SK-MEL-5 (cell line): ENCODE results near the gene NRXN3. TPM values are rescaled to one million over a fixed set of nuclear protein-coding genes. Genes with fewer than 3 reads are reported as not detected.

Experiments
- DNase-seq: peaks from one replicate; pipeline ENCODE4 v3.0.0-alpha.2; 2016; ENCODE audit warnings: low read depth, low spot score
- in situ Hi-C: cut with HindIII; loops from 2 replicates; pipeline ENCODE4 v1.10.0; 2016; ENCODE audit warnings: low sequenced_read_pairs, high pct_unique_total_duplicates, low pct_unique_long_range_greater_than_20kb
- total RNA-seq: library from RNA; depleted of rRNA; stranded (reverse); fragments of >200 nt; shearing (Covaris generic); gene quantifications from 2 replicates; pipeline ENCODE4 v1.2.3, GENCODE V29; 2014

Gene NRXN3
- total RNA-seq, 1 experiment from 2014 or later = 0.03 TPM

DNA sequence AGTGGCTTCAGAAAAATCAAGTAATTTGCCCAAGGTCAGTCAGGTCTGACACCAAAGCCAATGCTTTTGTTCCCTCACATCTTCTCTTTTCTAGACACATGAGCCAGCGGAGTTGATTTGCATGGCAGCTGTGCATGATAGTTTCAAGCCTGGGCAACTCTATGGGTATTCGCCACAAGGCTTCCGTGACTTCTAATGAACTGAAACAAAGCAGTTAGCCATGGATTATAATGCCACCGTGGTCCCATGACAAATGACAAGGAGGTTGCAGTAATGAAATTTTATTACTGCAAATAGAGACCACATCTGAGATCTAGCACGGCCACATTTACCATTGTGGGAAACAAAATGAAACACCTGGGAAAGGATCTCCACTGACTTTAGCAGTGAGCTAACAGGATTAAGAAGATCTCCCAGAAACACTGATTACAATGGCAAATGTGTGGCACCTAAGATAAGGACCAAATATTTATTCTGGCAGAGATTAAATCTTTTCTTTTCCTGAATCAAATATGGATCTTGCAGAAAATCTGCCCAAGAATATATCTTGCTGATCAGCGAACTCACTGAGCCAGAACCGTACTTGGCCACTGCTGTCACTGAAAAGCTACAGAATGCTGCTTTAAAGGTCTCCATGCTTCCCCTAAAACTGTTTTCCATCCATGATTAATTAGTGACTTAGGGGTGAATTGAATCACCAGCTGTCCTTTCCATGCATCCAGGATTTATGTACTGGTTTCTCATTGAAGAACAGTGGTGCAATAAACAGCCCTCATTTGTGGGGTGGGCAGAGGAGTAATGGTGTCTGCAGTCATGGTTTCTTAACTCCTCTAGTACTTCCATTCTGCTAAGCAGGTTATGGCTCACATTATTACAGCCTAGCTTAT, 1490.1 kb downstream of the NRXN3 start:
- in situ Hi-C loops = no loop called here
- DNase-seq = no peak

DNA sequence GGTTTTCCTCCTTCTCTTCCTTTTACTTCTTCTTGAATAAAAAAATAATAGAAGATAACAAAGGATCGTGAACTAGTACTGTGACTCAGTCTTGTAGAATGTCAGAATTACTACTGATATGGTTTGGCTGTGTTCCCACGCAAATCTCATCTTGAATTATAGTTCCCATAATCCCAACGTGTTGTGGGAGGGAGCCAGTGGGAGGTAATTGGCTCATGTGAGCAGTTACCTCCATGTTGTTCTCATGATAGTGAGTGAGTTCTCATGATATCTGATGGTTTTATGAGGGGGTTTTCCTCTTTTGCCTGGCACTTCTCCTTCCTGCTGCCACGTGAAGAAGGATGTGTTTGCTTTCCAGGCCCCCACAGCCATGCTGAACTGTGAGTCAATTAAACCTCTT, 1491.6 kb downstream of the NRXN3 start:
- DNase-seq = no peak

DNA sequence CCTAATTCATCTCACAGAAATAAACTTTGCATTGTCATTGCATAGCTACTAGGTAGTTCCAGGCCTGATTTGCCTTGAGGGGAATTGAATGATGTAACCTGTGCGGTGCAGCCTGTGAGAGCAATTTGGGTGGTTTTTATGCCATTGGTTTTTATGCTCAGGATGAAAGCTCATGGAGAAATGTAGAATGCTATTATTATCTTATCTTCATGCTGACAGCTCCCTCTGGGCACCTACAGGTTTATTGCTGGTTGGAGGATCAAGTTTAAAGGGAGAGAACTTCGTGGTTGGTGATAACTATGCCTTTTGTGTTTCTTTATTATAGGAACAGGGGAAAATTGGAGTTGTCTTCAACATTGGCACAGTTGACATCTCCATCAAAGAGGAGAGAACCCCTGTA, 1493.3 kb downstream of the NRXN3 start:
- no peak for DNase-seq
- in situ Hi-C loops = no loop called here

More for the DNA sequence above, 1491.6 kb downstream of the NRXN3 start:
- in situ Hi-C loops = no loop called here

DNA sequence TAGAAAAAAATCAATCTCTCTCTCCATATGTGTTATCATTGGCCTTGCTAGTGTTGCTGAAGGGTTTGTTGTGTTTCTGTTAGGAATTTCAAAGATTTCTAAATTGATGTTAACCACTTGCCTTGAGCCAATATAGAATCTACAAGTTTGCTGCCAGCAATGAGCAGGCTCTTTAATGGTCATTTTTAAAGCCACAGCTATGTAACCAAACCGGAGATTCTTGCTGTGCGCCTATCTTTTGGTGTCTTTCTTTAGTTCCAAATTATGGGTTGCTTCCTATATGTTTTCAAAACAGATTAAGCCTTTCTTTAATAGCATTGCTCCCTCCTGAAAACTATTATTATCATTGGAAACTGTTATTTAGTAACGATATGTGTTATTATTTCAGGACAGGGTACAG, 1495.4 kb downstream of the NRXN3 start:
- no peak for DNase-seq
- in situ Hi-C loops = no loop called here

DNA sequence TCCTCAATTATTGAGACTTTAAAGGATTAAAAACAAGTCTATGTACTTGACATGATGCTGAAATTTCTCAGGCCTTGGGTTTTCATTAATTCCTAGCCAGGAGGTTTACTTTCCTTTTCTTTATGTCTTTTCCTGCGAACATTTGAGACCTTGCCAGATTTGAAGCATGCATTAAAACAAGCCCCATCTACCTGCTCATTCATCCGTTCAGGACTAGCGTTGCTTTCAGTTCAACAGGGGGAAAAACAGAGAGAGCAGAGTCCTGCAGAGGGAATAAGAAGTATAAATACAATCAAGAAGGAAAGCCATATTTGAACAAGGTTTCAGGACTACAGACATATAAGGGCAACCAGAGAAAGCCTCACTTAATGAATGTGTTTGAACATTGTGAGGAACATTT, 1498.8 kb downstream of the NRXN3 start:
- in situ Hi-C loops = no loop called here
- no peak for DNase-seq

DNA sequence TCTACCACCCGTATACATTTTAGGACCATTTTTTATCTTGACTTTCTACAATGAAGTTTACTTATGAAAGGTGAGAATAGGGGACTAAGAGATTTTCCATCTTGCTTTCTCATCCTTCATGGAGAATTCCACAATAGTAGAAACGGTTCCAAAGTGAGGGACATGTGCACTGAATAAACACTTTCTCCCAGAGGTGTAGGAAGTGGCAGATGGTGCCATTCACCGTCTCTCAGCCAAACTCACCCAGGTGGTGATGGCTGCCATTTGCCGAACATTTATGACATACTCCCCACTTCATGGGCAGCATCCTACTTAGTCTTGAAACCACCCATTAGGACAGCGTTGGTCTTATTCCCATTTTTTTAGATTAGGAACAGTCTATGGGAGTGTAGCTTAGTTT, 1500.6 kb downstream of the NRXN3 start:
- no peak for DNase-seq
- in situ Hi-C loops = no loop called here

DNA sequence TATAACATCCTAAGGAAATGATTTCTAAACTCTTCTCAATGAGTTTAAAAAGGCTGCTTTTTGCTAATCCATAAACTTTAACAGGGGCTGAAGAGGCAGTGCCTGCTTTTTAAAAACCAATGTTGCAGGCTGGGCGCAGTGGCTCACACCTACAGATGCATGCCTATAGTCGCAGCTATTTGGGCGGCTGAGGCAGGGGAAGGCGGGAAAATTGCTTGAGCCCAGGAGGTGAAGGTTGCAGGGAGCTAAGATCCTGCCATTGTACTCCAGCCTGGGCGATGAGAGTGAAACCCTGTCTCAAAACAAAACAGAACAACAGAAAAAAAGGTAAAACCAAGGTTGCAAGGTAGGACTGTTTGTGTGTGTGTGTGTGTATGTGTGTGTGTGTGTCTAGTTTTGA, 1509.9 kb downstream of the NRXN3 start:
- DNase-seq = no peak
- in situ Hi-C loops = no loop called here

DNA sequence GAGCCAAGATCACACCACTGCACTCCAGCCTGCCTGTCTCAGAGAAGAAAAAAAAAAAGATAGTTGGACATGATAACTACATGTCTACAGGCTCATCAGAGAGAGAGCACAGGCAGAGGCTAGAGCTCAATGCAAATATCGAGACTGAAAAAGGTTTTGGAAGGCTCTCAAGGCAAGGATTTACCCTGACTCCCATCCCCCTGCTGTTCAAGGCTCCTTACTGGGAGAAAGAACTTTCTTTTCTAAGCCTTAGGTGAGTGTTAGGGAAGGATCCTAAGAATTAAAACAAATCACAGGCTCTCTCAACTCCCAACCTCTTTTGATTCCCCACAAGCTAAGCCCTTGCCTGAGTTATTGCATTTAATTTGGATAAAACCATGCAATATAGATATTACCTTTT, 1516.0 kb downstream of the NRXN3 start:
- no peak for DNase-seq
- in situ Hi-C loops = no loop called here

DNA sequence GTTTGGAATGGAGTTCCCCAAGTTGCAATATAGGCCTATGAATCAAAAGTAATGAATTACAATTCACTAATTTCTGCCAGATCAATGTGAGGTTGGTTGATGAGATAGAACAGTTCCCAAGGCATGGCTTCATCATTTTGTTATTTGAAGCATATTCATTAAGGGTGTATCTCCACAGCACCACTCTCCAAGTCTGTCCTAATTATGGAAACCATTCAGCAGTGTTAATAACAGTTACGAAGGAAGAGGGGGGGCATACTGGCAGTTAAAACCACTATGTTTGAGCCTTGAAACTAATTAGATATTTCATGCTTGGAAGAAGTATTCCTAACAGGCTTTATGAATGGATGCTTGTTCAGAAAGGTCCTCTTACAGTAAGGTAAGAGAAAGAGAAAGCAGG, 1520.8 kb downstream of the NRXN3 start:
- in situ Hi-C loops = no loop called here

DNA sequence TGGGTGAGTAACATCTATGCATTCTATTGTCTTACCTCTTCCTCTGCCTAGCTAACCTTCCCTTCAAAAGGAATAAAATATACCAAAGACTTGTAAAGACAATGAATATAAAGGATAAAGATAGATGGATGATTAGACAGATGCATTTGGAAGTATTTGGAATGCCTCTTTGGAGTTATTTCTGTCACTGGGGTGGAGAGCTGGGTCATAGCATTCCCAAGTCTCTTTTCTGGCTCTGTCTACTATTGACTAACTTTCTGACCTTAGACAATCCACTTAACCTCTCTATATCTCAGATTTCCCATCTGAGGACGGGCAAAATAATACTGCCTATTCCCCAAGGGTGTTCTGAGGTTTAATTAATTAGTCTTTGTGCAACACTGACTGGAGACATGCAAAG, 1523.8 kb downstream of the NRXN3 start:
- no peak for DNase-seq
- in situ Hi-C loops = no loop called here

More for the DNA sequence above, 1520.8 kb downstream of the NRXN3 start:
- no peak for DNase-seq

DNA sequence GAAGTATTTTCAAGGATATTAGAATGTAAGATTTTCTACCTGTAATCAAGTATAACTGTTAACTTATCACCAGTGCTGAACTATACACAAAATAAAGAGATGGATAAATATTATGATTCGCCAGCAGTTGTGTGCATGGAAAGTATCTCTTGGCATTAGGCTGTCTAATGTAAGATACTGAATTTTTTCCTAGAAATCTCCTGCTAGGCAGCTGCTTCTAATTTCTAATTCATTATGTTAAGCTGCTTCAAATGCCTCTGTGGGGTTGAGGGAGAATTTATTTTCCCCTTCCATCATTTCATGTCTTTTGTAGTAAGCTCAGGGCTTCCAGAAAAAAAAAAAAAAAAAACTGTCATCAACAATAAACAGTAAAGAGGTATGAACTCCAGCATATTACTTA, 1525.1 kb downstream of the NRXN3 start:
- DNase-seq = no peak
- in situ Hi-C loops = no loop called here

DNA sequence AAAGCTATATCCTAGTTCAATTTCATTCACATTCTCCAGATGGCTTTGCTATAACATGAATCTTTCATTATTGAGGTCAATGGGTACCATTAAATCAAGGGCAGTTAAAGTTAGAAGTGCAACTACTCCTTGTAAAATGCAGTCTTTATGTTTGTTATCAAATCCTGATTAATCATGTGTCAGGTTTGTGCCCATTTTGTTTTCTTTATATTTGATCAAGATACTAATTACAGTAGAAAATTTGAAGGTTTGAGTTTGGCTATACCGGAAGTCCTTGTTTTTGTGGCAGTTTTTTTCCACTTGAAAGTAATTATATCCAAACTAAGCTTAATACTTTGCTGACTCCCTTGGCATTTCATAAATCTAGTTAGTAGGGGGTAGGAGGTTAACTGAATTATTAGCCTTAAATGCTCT, 1528.1 kb downstream of the NRXN3 start:
- DNase-seq = no peak
- in situ Hi-C loops = no loop called here

DNA sequence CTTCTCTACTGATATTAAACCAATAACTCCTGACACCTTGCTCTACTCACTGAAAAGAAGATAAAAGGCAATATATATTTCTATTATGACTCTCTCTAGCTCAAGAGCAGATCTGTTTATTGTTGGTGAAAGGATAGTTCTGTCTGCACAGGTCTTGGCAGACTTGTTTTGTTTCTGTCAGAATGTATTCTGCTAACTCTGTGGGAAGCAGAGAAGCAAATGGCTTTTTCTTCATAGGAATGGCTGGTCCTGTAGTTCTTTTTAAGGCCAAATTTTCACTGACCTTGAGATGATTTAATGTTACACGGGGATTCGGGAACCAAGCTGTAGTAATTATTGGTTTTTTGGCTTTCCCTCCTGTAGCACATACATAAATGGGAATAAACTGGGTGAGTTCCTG, 1529.0 kb downstream of the NRXN3 start:
- in situ Hi-C loops = no loop called here
- no peak for DNase-seq

DNA sequence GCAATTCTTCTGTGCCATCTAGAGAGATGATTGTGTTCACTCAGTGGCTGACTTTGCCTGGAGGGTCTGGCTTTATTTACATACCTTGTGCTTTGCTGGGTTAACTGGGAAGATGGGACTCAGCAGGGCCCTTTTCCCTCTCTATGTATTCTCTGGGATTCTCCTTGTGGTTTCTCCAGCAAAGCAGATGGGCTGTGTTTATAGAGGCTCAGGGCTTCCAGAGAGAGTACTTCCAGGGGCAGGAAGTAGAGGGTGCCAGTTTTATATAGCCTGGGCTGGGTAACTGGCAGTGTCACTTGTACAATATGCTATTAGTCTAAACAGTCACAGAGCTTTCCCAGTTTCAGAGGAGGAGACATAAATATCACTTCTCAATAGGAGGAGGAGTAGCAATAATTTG, 1531.2 kb downstream of the NRXN3 start:
- in situ Hi-C loops = no loop called here
- no peak for DNase-seq

DNA sequence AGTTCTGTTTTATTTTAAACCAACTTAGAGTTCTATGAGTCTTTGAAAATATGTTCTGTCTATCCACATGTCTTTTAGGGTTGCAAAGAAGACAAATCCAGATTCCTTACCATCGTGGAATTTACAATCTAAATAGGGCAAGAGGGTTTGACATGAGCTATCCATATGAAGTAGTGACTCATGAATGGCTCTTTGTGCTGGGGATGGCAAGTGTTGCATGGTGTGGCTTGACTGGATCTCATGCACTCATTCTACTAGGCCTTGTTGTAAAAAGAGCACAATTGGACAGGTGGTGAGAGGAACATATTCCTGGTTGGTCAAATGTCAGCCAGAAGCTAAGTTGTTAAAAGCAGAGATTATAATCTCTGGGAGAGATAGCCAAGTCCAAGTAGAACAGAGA, 1532.0 kb downstream of the NRXN3 start:
- no peak for DNase-seq
- in situ Hi-C loops = no loop called here

DNA sequence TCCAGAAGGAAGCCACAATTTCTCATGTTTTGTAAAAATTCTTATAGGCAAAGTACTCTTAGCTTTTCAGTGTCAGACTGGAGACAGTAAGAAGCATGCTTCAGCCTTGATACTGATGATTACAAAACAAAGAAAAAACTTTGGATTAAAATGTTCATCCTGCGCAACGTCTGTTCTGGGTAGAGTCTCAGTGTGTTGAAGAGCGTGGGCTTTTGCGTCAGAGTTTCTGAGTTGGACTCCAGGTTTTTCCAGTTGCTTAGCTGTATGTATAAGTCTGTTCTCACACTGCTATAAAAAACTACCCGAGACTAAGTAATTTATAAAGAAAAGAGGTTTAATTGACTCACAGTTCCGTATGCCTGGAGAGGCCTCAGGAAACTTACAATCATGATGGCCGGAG, 1533.0 kb downstream of the NRXN3 start:
- no peak for DNase-seq
- in situ Hi-C loops = no loop called here

DNA sequence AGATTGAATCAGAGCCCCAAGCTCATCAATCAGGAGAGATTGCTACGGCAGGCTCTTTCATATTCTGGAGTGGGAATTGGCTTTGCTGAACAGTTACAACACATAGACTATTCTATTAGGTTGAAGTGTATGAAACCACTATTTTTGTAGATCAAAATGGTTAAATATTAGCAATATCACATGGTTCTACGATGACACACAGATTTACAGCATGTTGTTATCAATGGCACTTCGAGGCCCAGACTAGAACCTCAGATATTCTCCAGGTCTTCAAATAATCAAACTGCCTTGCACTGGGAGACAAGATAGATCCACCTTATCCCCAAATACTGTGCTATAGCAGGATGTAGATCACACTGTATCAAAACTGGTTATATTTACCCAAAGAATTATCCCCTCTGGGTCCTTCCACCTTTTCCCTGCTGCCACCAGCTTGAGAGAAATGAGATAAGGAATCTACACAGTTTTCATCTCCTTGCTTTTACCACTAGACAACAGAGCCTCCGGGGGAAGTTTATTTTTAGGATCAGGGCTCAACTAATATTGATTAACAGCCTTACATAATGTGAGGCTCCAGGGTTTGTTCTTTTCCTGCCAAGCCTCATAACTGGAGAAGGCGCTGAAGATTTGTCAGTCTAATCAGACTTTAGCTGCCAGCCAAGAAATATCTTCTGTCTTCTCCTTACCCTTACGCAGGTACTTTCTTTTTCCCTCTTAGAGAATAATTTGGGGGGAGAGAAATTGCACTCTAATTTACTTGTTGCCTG, 1534.1 kb downstream of the NRXN3 start:
- in situ Hi-C loops = no loop called here

DNA sequence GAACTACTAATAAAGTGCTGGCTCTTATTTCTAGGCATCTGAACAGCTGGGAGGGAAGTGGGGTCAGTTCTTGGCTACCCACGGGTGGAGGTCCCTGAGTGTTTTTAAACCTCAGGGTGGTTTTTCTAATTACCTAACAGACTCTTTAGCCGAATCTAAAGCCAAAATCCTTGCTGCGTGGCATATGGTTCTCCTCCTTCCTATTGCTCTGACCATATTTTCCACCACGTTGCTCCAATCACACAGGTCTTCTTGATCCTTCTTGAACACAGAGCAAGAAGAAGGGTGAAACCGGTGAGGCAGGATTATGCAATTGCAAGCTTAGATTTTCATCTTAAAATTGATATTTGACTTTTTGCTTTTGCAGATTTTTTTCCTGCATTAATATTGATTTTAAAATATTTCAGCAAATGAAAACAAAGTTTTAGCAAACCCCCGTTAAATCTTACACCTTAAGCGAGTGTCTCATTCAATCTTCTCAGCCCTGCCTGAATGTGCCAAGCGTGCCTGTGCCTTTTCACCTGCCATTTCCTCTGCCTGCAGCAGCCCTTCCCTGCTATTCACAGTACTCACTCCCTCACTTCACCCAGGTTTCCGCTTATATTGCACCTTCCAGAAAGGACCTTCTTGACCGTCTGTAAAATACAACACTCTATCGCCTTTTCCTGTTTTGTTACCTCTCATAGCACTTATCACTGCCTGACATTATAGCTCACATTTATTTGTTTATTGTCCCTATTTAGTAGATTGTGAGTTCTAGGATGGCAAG, 1535.1 kb downstream of the NRXN3 start:
- in situ Hi-C loops = no loop called here
- DNase-seq = no peak

More for the DNA sequence above, 1534.1 kb downstream of the NRXN3 start:
- DNase-seq = no peak
